Stimulated activated CD4-positive, alpha-beta T cell treated with anti-CD3 and anti-CD28 coated beads, Interleukin-12 subunit alpha, Interleukin-12 subunit beta, amount 100 ng/mL, for 4 hours (primary cell): ENCODE results near the gene SH3BGRL3.
"Not testable (repeated sequence)": the region's sequence is repeated elsewhere in the genome, so short reads cannot be mapped to it uniquely, and the experiment has no call there.

Source experiments
- DNase-seq: peaks from one replicate; pipeline ENCODE4 v3.0.0-alpha.2; 2020

Gene SH3BGRL3

DNA sequence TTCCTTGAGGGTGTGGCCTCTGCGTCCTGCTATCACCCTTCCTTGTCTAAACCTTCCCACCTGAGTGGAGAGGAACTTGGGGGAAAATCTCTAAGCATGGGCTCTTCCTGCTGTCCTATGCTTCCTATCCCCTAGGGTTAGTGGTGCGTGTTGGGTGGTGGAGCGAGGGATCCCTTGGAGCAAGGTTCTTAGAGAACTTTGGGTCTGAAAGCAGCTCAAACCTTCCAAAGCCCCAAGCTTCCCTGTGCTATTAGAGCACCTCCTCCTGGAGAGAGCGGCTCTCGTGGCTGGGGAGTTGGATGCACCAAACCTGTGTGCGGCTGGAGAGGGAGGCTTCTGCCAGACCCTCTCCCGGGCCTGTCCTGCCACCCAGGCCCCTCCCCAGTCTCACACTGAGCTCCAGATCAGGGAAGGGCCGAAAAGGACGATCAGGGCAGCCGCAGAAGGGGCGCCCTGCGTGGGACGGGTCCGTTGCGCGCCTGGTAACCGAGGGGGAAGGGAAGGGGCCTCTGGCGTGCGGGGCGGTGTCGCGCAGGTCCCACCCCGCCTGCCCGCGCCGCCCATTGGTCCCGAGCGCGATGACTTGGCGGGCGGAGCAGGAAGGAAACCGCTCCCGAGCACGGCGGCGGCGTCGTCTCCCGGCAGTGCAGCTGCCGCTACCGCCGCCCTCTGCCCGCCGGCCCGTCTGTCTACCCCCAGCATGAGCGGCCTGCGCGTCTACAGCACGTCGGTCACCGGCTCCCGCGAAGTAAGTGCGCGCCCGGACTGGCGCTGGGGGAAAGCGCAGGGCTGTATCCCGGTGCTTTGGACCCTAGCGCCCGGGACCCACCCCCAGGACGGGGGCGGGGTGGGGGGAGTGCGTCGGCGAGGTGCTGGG, at the start of gene SH3BGRL3:
TSS of gene SH3BGRL3 (plus strand) at position 631 of the 877 bp plus-strand sequence. CDS start at position 701, 70 bp downstream.
- peak; percentile 82 for DNase-seq

GRCh38 chr1:26230682-26231081, 49.2 kb upstream of the SH3BGRL3 start:
- not testable (repeated sequence) for DNase-seq

GRCh38 chr1:26233903-26234643, 45.8 kb upstream of the SH3BGRL3 start, which contains the start of gene CEP85:
Gene CEP85, plus strand, starts transcription at chr1:26234200. Its CDS starts 5,584 bp downstream, at chr1:26239784.
- peak; percentile 98 for DNase-seq

DNA sequence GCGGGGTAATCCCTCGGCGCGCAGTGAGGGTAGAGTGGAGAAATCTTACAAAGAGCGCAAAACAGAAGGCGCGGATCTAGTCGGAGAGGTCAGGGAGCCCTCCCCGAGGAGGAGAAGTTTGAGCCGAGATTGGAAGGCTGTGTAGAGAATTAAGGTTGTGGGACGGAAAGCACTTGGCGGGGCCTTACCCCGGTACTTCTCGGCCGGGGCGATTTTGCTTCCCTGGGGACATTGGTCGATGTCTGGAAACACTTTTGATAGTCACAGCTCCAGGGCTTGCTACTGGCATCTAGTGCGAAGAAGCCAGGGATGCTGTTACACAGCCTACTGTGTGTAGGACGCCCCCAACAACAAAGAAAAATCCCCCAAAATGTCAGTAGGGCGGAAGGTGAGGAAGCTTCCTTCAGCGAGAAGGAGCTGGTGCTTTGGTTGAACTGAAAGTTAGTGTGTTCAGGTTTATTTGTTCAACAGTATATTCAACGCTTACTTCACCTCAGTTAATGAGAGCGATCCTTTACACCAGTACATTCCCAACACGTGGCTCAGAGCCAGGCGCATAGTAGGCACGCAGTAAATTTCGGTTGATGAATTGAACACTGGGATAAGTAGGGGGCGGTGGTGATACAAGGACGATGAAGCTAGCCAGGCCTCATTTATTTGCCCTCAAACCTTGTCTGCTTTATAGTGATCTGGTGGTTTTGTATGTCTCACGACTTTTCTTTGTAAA, 45.1 kb upstream of the SH3BGRL3 start:
- DNase-seq, result peak; percentile 12

- DNase-seq, result no peak
Observed at GRCh38 chr1:26237230-26237966, 42.5 kb upstream of the SH3BGRL3 start.

GRCh38 chr1:26239936-26240335, 40.0 kb upstream of the SH3BGRL3 start:
- DNase-seq, result no peak

GRCh38 chr1:26252718-26253117, 27.2 kb upstream of the SH3BGRL3 start:
- no peak for DNase-seq

DNA sequence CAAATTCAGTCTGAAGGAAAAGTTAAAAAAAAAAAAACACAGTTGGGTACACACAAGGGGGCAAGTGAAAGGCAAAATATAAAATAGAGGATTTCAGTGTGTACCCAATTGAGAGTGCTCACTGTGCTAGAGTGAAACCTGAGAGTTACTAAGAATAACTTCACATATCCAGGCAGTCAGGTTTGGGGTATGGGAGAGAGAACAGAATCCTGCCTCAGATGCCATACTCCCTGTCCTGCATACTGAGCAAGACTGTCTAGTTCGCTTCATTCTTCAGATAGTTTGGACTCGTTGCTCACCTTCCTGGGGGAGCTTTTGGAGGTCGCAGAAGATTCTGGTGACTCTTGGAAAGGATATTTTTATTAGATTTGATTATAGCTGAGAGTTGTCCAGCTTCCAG, 25.5 kb upstream of the SH3BGRL3 start:
- no peak for DNase-seq

GRCh38 chr1:26257222-26257621, 22.7 kb upstream of the SH3BGRL3 start:
- DNase-seq, result no peak

GRCh38 chr1:26259005-26259404, 20.9 kb upstream of the SH3BGRL3 start:
- no peak for DNase-seq

DNA sequence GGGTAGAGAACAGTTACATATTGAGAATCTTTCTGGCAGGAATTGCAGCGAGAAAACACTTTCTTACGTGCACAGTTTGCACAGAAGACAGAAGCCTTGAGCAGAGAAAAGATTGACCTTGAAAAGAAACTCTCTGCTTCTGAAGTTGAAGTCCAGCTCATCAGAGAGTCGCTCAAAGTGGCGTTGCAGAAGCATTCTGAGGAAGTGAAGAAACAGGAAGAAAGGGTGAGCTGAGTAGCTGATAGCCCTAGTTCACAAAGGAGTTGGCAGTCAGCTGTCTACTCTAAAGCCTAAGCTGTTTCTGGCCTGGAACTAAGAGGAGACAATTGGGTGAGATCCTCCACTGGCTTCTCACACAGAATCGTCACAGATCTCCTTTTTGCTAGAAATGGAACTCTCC, 20.3 kb upstream of the SH3BGRL3 start:
- DNase-seq, result no peak

DNA sequence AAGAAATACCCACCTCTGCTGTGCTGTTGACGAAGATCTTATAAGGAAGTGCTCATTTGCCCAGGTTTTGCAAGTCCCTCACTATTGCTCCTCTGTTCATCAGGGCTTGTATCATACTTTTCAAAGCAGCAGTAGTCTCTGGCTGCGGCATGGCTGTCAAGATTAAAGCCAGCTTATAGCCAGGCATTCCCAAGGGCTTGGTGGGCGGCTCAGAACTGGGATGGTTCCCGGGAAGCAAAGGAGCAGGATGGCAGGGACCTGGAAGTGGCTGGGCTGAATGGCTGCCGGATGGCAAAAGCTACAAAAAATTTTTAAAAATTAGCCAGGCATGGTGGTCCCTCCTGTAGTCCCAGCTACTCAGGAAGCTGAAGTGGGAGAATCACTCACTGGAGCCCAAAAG, 16.7 kb upstream of the SH3BGRL3 start:
- DNase-seq, result no peak

DNA sequence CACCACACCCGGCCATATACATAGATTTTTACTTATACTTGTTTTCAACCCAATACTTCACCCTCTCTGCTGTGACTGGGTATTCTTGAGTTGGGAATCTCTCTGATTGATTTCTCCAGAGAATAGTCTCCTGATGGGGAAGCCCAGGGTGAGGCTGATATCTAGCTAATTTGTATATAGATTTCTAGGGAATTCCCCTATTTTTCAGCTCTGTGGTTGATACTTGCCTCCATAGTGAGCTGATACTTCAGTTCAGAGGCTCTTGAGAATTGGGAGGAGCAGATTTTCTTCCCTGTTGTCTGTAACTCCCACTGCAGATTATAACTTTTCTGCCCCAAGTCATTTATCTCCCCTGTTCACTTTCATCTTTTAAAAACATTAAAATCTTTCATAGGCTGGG, 14.5 kb upstream of the SH3BGRL3 start:
- DNase-seq, result no peak

- DNase-seq, result no peak
Observed at GRCh38 chr1:26268290-26269197, 11.3 kb upstream of the SH3BGRL3 start.

GRCh38 chr1:26269198-26269550, 10.7 kb upstream of the SH3BGRL3 start:
- no peak for DNase-seq

GRCh38 chr1:26274801-26275425, 5.0 kb upstream of the SH3BGRL3 start:
- DNase-seq, result no peak

DNA sequence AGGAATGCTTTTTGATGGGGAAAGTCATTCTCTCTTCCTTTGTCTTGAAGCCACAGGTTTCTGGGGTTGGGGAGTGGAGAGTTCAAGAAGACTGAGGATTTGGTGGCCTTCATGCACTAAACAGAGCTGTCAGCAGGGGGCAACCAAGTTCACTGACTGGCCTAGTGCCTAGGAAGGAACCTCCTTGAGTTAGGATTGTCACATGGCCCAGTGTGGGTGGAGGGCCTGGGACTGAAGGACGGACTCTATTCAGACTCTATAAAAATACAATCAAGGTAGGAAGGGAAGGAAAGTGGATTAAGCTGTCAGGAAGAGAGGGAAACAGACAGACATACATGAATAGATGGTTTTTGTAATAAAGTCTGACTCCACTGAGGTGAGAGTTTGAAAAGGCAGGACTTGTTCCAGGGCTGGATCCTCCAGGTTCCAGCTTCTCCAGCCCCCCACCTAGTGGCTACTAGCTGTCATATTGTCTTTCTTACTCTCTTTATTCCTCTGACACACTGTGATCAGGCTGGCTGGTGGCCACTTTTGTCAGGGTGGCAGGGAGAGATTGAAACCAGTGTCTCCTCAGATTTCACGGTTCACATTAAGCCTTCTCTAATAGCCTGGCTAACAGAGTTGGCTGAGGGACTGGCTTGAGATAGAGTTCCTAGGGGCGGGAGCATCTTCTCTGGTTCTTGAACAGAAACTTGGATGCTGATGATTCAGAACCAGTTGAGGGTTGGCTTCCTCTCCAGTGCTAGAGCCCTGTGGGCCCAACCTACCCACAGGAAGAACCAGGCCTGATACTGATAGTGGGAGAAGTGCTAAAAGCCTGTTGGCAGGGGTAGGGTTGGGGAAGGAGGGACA, 4.1 kb upstream of the SH3BGRL3 start:
- peak; percentile 72 for DNase-seq

- DNase-seq, result no peak
Observed at GRCh38 chr1:26276432-26276838, 3.5 kb upstream of the SH3BGRL3 start.

GRCh38 chr1:26277261-26277661, 2.6 kb upstream of the SH3BGRL3 start:
- no peak for DNase-seq

DNA sequence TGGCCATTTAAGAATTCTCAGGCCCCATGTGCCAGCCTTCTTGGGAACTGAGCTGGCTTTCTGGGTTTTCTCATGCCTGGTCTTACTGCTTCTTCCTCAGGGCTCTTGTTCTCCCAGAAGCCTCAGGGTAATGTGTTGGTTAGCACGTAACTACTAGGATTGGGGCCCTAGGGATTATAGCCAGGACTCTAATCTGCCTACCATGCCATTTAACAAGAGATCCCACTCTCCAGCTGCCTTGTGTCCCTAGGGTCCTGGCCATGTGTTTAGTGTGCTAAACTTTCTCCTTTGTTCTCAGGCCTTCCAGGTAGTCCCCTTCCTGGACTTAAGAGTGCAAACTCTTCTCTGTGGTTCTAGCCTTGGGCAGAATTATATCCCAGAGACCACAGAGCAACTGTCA, 2.2 kb upstream of the SH3BGRL3 start:
- no peak for DNase-seq
